ENCODE results near the gene ABCA9. TPM values are rescaled to one million over a fixed set of nuclear protein-coding genes. Genes with fewer than 3 reads are reported as not detected.

Gene ABCA9, protein sequence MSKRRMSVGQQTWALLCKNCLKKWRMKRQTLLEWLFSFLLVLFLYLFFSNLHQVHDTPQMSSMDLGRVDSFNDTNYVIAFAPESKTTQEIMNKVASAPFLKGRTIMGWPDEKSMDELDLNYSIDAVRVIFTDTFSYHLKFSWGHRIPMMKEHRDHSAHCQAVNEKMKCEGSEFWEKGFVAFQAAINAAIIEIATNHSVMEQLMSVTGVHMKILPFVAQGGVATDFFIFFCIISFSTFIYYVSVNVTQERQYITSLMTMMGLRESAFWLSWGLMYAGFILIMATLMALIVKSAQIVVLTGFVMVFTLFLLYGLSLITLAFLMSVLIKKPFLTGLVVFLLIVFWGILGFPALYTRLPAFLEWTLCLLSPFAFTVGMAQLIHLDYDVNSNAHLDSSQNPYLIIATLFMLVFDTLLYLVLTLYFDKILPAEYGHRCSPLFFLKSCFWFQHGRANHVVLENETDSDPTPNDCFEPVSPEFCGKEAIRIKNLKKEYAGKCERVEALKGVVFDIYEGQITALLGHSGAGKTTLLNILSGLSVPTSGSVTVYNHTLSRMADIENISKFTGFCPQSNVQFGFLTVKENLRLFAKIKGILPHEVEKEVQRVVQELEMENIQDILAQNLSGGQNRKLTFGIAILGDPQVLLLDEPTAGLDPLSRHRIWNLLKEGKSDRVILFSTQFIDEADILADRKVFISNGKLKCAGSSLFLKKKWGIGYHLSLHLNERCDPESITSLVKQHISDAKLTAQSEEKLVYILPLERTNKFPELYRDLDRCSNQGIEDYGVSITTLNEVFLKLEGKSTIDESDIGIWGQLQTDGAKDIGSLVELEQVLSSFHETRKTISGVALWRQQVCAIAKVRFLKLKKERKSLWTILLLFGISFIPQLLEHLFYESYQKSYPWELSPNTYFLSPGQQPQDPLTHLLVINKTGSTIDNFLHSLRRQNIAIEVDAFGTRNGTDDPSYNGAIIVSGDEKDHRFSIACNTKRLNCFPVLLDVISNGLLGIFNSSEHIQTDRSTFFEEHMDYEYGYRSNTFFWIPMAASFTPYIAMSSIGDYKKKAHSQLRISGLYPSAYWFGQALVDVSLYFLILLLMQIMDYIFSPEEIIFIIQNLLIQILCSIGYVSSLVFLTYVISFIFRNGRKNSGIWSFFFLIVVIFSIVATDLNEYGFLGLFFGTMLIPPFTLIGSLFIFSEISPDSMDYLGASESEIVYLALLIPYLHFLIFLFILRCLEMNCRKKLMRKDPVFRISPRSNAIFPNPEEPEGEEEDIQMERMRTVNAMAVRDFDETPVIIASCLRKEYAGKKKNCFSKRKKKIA (N-terminal part only)
- 0.35 and 0.58 TPM in 2 replicates for total RNA-seq

DNA sequence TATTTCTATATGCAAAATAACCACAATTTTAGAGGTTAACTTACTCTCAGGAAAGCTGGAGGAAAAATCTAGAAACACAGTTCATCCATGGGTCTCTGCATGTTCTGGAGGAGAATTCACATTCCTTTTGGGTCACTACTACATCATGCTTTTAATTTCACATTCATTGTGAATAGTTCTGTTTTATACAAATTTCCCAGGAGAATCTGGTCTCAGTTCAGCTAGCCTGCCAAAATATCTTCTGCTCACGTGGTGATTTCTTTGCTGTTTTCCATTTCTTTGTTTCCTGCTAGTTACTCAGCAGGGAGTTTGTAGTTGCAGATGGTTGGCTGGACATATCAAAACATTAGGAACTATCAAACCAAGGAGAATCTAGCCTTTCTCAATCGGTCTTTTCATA is at the start of gene ABCA9:
ABCA9 (minus strand) TSS at position 106 of the 400 bp plus-strand sequence. CDS start 9,801 bp downstream, outside the sequence.

DNA sequence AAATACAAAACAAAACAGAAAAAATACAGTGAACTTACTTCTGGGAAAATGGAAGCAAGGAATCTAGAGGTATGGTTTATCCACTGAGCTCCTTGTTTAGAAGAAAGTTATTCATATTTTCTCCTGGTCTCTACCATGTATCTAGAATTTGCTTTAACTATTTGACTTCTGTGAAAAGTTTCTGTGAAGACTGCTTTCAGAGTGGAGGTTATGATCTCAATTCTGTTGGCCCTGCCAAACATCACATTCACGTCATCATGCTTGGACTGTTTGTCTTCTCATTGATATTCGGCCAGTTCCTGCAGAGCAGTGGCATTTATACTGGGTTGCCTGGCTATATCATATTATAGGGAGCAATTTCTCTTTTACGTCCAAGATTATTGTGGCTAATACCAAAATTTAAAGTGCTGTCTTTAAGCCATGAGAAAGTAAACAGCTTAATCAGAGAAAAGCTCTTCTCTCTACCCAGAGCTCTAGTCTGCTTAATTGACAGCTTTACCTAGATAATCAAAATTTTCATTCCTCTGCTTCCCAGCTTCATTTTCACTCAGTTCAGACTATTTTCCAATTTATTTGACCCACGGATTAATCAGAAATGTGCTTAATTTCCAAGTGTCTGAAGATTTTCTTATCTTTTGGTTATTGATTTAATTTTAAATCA is 105.4 kb downstream of the ABCA9 start, which contains the start of gene ABCA8:
ABCA8 (minus strand) TSS at position 212 of the 661 bp plus-strand sequence. CDS start 13,358 bp downstream, outside the sequence.

Other genes starting within 250 kb of the ABCA9 start
- gene ABCA8, start 105.5 kb downstream of the ABCA9 start, total RNA-seq = 19.7 and 23.6 TPM in 2 replicates
- 14.2 and 16.4 TPM in 2 replicates for gene ABCA6, start 81.0 kb upstream of the ABCA9 start, total RNA-seq
- gene ABCA10, start 167.9 kb upstream of the ABCA9 start, total RNA-seq = 0.86 and 1.1 TPM in 2 replicates

All from myometrial cell (primary cell).